GM19043 (cell line): Measurements from ENCODE around the gene KCTD17.

ENCODE experiments used
- ATAC-seq: cut with Tn5 transposase; IDR thresholded peaks from one replicate; pipeline ENCODE4 v1.9.1; 2021; ENCODE audit warnings: low read depth; ENCODE audit not compliant: unreplicated experiment

KCTD17 gene

GRCh38 chr22:37039466-37039865, 12.1 kb upstream of the KCTD17 start:
- no peak for ATAC-seq

- ATAC-seq: no peak
Observed at GRCh38 chr22:37043209-37043827, 8.2 kb upstream of the KCTD17 start.

- peak; percentile 55 for ATAC-seq
Observed at GRCh38 chr22:37043828-37044538, 7.6 kb upstream of the KCTD17 start.

- no peak for ATAC-seq
Observed at GRCh38 chr22:37044634-37045625, 6.6 kb upstream of the KCTD17 start.

GRCh38 chr22:37045958-37046357, 5.6 kb upstream of the KCTD17 start:
- no peak for ATAC-seq

GRCh38 chr22:37046589-37046988, 5.0 kb upstream of the KCTD17 start:
- no peak for ATAC-seq

- ATAC-seq: no peak
Observed at GRCh38 chr22:37047006-37047405, 4.5 kb upstream of the KCTD17 start.

GRCh38 chr22:37048133-37048532, 3.4 kb upstream of the KCTD17 start:
- no peak for ATAC-seq

GRCh38 chr22:37049224-37049623, 2.3 kb upstream of the KCTD17 start:
- no peak for ATAC-seq

- ATAC-seq: no peak
Observed at GRCh38 chr22:37050913-37051312, 629 bp upstream of the KCTD17 start.

- ATAC-seq: no peak
Observed at GRCh38 chr22:37052386-37053309, 1.1 kb downstream of the KCTD17 start.

- ATAC-seq: no peak
Observed at GRCh38 chr22:37053310-37054055, 1.9 kb downstream of the KCTD17 start.

GRCh38 chr22:37054056-37054395, 2.5 kb downstream of the KCTD17 start:
- no peak for ATAC-seq

- ATAC-seq: no peak
Observed at GRCh38 chr22:37054600-37055365, 3.2 kb downstream of the KCTD17 start.

GRCh38 chr22:37056246-37056645, 4.7 kb downstream of the KCTD17 start:
- no peak for ATAC-seq

- no peak for ATAC-seq
Observed at GRCh38 chr22:37057226-37057625, 5.7 kb downstream of the KCTD17 start.

GRCh38 chr22:37057796-37058510, 6.4 kb downstream of the KCTD17 start:
- no peak for ATAC-seq
